ENCODE measurements around the gene SUB1. TPM values are rescaled to one million over a fixed set of nuclear protein-coding genes. Genes with fewer than 3 reads are reported as not detected.

The SUB1 gene
- polyA plus RNA-seq, 1 of the 3 experiments (the other 2 are of a cell fraction) = 50.8 TPM

DNA sequence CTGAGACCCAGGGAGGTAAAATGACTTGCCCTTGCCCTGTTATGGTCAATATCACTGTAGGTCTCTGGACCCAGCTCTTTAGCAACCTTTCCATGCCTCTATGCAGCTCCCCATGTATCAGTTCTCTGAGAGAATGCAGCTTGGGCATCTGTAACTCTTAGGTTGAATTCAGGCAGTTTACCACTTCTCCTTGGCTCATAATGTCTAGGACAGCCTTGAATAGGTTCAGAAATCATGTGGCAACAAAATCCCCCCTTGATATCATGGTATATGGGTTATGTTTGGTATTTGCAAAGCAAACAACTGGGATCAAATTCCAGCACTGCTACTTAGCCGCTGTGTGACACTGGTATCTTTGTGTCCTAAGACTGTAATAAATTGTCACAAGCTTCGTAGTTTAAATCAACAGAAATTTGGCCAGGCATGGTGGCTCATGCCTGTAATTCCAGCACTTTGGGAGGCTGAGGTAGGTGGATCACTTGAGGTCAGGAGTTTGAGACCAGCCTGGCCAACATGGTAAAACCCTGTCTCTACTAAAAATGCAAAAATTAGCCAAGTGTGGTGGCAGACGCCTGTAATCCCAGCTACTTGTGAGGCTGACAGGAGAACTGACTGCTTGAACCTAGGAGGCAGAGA lies 10.7 kb upstream of the SUB1 start (continued):
- TF ChIP-seq RXRA (IDR thresholded peaks at IDR 0.05; ENCODE audit: borderline replicate concordance, low read depth) (no peak), NFIC (IDR thresholded peaks at IDR 0.05; ENCODE audit: borderline replicate concordance) (no peak), TEAD4 (IDR thresholded peaks at IDR 0.05; ENCODE audit: borderline replicate concordance, insufficient read depth) (no peak)
- TF ChIP-seq, protein P1, sequence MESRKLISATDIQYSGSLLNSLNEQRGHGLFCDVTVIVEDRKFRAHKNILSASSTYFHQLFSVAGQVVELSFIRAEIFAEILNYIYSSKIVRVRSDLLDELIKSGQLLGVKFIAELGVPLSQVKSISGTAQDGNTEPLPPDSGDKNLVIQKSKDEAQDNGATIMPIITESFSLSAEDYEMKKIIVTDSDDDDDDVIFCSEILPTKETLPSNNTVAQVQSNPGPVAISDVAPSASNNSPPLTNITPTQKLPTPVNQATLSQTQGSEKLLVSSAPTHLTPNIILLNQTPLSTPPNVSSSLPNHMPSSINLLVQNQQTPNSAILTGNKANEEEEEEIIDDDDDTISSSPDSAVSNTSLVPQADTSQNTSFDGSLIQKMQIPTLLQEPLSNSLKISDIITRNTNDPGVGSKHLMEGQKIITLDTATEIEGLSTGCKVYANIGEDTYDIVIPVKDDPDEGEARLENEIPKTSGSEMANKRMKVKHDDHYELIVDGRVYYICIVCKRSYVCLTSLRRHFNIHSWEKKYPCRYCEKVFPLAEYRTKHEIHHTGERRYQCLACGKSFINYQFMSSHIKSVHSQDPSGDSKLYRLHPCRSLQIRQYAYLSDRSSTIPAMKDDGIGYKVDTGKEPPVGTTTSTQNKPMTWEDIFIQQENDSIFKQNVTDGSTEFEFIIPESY (IDR thresholded peaks at IDR 0.05; ENCODE audit: borderline replicate concordance, low read depth) = no peak

DNA sequence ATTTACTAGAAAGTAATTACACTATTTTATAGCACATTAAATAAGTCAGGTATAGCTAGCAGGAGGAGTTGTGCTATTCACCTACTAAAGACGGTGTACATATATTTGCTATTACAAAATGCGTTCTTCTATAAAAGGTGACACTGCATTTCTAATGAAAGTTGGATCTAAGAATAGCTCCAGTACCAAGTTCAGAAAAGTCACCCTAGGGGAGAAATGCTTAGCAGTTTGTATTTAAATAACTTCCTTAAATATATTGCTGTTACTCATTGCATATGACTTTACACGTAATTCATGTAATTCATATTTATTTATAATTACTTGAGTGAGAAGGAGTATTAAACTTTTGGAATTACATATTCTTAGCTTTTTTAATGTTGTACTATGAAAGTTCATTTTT lies 7.0 kb upstream of the SUB1 start:
- 94% methylated on average over 3 of the region's 3 CpGs for WGBS (ENCODE audit: low lambda C conversion rate)
- CTCF ChIA-PET = no interaction called here
- TF ChIP-seq EP300 (IDR thresholded peaks at IDR 0.05; ENCODE audit: borderline replicate concordance in 1 of 2, low read depth in 1 of 2, low read length in 1 of 2) (no peak), RAD21 (IDR thresholded peaks at IDR 0.05; ENCODE audit: low read length) (no peak), SMC3 (IDR thresholded peaks at IDR 0.05; ENCODE audit: low read depth, low read length) (no peak), FOXJ3 (CRISPR knock-in tag; IDR thresholded peaks at IDR 0.05) (no peak), EZH2phosphoT487 (IDR thresholded peaks at IDR 0.05; ENCODE audit: borderline replicate concordance, low read depth) (no peak), GATA2 (CRISPR knock-in tag; IDR thresholded peaks at IDR 0.05) (no peak), NFIC (IDR thresholded peaks at IDR 0.05; ENCODE audit: borderline replicate concordance) (no peak), MXI1 (IDR thresholded peaks at IDR 0.05; ENCODE audit: low read depth, low read length) (no peak), TEAD4 (IDR thresholded peaks at IDR 0.05; ENCODE audit: borderline replicate concordance, insufficient read depth) (no peak), FOXM1 (IDR thresholded peaks at IDR 0.05; ENCODE audit: low read depth) (no peak)
- TF ChIP-seq, protein P2, sequence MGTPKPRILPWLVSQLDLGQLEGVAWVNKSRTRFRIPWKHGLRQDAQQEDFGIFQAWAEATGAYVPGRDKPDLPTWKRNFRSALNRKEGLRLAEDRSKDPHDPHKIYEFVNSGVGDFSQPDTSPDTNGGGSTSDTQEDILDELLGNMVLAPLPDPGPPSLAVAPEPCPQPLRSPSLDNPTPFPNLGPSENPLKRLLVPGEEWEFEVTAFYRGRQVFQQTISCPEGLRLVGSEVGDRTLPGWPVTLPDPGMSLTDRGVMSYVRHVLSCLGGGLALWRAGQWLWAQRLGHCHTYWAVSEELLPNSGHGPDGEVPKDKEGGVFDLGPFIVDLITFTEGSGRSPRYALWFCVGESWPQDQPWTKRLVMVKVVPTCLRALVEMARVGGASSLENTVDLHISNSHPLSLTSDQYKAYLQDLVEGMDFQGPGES (IDR thresholded peaks at IDR 0.05; ENCODE audit: low read depth, low read length) = no peak
- TF ChIP-seq, protein P3, sequence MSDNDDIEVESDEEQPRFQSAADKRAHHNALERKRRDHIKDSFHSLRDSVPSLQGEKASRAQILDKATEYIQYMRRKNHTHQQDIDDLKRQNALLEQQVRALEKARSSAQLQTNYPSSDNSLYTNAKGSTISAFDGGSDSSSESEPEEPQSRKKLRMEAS (IDR thresholded peaks at IDR 0.05; ENCODE audit: low read depth) = no peak

More for the DNA sequence above, 7.0 kb upstream of the SUB1 start:
- no peak overlapping the region for H3K4me2 ChIP-seq
- H3K36me3 ChIP-seq (replicated peaks in 1 of 2; ENCODE audit: control insufficient read depth in 1 of 2, insufficient read depth in 2 of 2, low read length in 1 of 2) = no peaks in the 10 kb centered on the region
- POLR2A ChIA-PET = no interaction called here
- no peaks in the 10 kb centered on the region for H3K9me3 ChIP-seq
- no peaks in the 10 kb centered on the region for H3F3A ChIP-seq (replicated peaks; ENCODE audit: insufficient read depth)
- no peaks in the 10 kb centered on the region for H3K9me2 ChIP-seq
- H3K4me3 ChIP-seq (ENCODE audit: low read depth in 2 of 2, low read length in 1 of 2) = no peak overlapping the region
- no peaks in the 10 kb centered on the region for H3K79me2 ChIP-seq (ENCODE audit: insufficient read depth)
- no peak overlapping the region for H3K9ac ChIP-seq
- no peak overlapping the region for H2AFZ ChIP-seq (ENCODE audit: low read depth)
- H3K27me3 ChIP-seq (ENCODE audit: insufficient read depth) = no peaks in the 10 kb centered on the region
- H3K4me1 ChIP-seq (ENCODE audit: control insufficient read depth in 1 of 2, insufficient read depth in 2 of 2, low read depth in 1 of 2, low read length in 1 of 2) = no peaks in the 10 kb centered on the region
- H4K20me1 ChIP-seq (ENCODE audit: insufficient read depth) = no peaks in the 10 kb centered on the region
- H3K27ac ChIP-seq (ENCODE audit: low read depth in 2 of 2, low read length in 1 of 2) = no peak overlapping the region
- no peak for DNase-seq
